T1000 (cell line): ENCODE data around the gene AQP4.
A peak's percentile ranks its signal among the peaks of the same experiment; 100 is the strongest.

Experiments
- DNase-seq: peaks from one replicate; lab custom pipeline; 2025; ENCODE audit warnings: mixed read lengths; lab: John Stamatoyannopoulos, UW

AQP4 gene

DNA sequence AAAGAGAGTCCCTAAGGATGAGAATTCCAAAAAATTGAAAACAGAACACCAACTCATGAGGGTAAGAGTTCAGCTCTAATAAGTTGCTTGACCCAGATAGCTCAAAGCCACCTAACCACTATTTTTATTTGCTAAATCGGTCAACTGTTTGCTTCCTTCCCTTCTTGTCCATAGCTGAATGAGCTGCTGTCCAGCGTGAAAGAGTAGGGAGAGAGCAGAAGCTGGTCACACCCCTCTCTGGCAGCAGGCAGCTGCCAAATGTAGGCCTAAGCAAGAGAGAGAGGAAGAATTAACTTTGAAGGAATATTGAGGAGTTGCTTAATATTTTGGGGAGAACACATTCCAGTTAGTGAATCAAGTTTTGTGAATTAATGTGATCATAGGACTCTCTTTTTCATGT lies 25.9 kb downstream of the AQP4 start:
- DNase-seq: no peak

GRCh38 chr18:26832302-26832701 lies 33.2 kb downstream of the AQP4 start:
- no peak for DNase-seq

DNA sequence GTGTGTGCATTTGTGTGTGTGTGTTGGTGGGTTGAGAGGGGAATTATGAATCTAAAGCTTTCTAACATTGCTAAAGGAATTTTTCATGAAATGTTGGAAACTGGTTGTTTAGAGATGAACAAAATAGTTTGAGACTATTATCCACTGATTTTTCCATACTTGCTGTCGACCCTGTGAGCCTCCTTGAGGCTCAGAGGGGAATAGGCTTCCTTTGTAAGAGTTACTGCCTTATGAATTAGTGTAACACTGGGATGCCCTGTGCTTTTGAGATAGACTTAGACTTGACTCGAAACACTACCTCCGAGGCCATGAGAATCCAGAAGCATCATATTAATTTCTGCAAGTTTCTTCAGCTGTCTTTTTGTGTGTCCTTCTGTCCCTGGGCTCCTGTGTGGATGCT lies 37.9 kb downstream of the AQP4 start:
- no peak for DNase-seq

- DNase-seq: no peak
Measured at GRCh38 chr18:26826656-26827235, 38.8 kb downstream of the AQP4 start.

DNA sequence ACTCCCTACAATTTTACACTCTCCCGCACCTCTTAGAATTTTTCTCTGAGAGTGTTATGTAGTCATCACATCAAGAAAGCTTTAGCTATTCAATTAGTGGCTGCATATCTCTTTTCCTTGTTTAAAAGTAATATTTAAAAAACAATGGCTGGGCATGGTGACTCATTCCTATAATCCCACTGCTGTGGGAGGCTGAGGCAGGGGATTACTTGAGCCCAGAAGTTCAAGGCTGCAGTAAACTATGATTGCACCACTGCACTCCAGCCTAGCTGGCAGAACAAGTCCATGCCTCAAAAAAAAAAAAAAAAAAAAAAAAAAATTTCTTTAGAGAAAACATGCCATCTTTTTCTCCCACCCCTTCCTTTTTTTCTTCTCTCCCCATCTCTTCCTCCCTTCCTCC lies 44.3 kb downstream of the AQP4 start:
- DNase-seq: no peak

DNA sequence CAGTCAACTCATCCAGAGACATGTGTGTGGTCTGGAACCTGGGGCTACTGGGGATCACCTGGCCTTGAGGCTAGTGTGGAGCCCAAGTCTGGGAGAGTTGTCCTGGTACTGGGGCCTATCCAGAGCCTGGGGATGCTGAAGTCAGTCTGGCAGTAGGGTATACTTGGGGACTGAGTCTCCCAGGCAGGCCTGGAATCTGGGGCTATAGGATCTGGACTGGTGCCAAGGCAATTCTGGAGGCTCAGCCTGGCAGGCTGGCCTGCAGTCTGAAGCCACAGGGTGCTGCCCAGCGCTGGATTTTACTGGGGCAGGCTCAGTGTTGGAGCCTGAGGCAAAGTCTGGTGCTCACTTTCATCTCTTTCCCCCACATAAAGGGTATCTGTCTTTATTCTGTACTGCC lies 46.5 kb downstream of the AQP4 start:
- DNase-seq: no peak

- DNase-seq: no peak
Measured at GRCh38 chr18:26818461-26818860, 47.0 kb downstream of the AQP4 start.

GRCh38 chr18:26813043-26813442 lies 52.5 kb downstream of the AQP4 start:
- peak; percentile 3 for DNase-seq

DNA sequence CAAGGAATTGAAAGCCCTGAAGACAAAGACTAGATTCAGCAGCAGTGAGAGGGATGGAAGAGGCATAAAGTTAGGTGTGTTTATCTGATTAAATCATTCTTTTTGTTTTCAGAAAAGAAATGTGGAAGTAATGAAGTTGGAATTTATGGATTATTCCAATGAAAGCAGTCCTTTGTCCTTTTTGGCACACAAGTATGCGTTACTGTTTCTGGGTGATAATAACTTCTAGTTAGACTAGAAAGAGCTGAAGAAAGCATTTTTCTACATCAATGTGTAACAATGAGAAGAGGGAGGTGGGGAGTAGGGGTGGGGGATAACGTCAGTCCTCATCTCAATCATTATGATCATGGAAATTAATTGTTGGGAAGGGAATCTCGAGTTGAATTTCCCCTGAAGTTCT lies 53.0 kb downstream of the AQP4 start:
- no peak for DNase-seq

DNA sequence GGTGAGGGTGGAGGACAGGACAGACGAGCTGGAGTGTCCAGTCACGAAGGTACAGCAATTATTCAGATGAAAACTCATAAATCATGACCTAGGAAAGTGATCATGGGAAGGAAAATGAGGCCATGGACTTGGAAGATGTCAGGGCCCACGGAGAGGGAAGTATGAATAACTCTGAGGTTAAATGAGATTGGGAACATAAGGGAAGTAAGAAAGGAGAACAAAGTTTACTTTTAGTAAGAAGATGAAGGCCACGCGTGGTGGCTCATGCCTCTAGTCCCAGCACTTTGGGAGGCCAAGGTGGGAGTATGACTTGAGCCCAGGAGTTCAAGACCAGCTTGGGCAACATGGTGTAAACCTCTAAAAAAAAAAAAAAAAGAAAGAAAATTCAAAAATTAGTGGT lies 56.2 kb downstream of the AQP4 start:
- no peak for DNase-seq

DNA sequence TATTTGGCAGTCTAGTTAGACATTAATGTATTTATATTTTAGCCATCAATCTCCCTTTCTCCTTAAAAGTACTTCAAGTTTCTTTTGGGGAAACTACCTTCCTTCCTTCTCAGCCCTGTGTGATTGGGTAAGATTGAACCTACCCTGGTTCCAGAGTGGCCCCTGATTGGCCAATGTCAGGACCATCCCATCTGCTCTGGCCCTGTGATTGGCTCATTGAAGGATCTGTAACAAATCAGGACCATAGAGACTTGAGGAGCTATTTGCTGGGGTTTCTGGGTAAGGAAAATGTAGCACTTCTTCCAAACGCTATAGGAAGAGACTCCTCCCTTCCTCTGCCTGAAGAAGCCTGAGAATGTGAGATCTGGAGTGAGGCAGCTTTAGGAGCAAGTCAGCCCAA lies 59.3 kb downstream of the AQP4 start:
- no peak for DNase-seq

DNA sequence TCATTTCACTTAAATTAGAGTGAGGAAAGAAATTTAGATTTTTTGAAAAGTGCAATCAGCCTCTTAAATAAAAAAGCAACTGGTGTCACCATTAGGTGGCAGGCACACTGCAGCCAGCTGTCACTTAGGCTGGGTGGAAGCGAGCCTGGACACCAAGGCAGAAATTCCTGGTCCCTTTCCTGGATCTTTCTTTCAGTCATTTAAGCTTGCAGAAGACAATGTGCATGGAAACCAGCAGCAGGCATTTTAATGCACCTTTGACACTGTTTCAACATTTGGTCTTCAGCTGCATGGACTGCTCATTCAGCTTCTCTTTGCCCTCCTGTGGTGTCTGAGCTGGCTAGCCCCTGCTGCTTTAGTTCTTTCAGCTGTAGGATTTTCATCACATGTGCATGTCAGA lies 61.0 kb downstream of the AQP4 start:
- no peak for DNase-seq

- DNase-seq: no peak
Measured at GRCh38 chr18:26803643-26804042, 61.9 kb downstream of the AQP4 start.

DNA sequence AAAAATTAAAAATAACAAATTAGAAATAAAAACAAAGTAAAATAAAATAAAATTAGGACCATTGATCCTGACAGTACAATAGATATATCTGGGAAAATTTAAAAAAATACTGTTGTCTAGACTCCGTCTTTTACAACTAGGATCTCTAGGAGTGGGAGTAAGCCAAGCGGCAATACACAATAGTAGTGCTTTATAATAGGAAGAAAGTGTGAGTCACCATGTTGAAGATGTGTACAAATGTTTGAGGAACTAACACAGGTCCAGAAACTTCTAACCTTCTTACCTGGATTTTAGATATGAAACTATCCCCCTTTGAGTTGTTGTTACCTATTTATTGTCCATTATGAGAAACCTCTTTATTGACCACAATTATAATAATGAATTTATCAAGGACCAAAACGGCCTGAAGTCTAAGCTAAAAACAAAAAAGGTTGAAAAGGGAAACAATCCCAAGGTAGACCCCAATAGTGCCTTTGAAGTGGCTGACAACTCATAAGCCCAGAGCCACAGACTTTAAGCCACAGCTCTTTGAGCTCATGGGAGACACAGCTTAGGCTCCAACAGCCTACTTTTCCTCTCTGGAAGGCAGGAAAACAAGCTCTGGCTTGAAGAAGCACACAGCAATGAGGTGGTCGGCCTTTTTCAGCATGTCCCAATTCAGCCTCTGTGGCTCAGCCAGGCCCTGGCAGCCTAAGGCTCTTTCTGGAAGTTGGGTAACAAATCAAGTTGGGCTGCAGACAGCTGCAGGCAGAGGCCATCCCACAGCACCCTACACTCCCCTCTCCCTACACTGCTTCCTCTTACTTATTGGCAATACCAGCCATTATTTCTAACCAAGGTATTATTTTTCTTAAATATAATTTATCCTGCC lies 62.9 kb downstream of the AQP4 start:
- DNase-seq: no peak
